ENCODE results near the gene OR5M8. TPM values are rescaled to one million over a fixed set of nuclear protein-coding genes. Genes with fewer than 3 reads are reported as not detected.

The OR5M8 gene
- total RNA-seq, 1 experiment from 2014 or later, result not detected

- Histone ChIP-seq H3K4me2 (no peak overlapping the region), H3K4me3 (no peak overlapping the region), H2AFZ (no peak overlapping the region), H3K4me1 (replicated peaks; ENCODE audit: insufficient read depth) (no peaks in the 10 kb centered on the region), H3K9me3 (ENCODE audit: insufficient read depth, low read depth) (no peaks in the 10 kb centered on the region), H3K36me3 (ENCODE audit: low read depth) (no peaks in the 10 kb centered on the region), H4K20me1 (ENCODE audit: insufficient read depth) (no peaks in the 10 kb centered on the region), H3K79me2 (ENCODE audit: low read depth) (no peaks in the 10 kb centered on the region), H3F3A (ENCODE audit: insufficient read depth, low read depth) (no peaks in the 10 kb centered on the region), H3K27ac (no peak overlapping the region), H3K27me3 (ENCODE audit: insufficient read depth, low read depth) (no peaks in the 10 kb centered on the region), H3K9me2 (ENCODE audit: insufficient read depth) (no peaks in the 10 kb centered on the region)
- intact Hi-C loops (cut with micrococcal nuclease; ENCODE audit: unreplicated experiment), result no loop called here
- TF ChIP-seq EZH2 (IDR thresholded peaks at IDR 0.05; ENCODE audit: low read depth) (no peak), CTCF (conservative IDR thresholded peaks at IDR 0.05) (no peak; the same call in 1 of the 2 replicates)
- no peak for DNase-seq
- ChIA-PET POLR2A (ENCODE audit: unreplicated experiment) (no interaction called here), CTCF (no interaction called here)
- no TSS peak for BruUV-seq (replicated peaks)
Measured at GRCh38 chr11:56522008-56522407, 30.8 kb upstream of the OR5M8 start.

- Histone ChIP-seq H3K27me3 (ENCODE audit: insufficient read depth, low read depth) (no peaks in the 10 kb centered on the region), H3K36me3 (ENCODE audit: low read depth) (no peaks in the 10 kb centered on the region), H3K4me3 (no peak overlapping the region), H4K20me1 (ENCODE audit: insufficient read depth) (no peaks in the 10 kb centered on the region), H3K4me2 (no peak overlapping the region), H3K79me2 (ENCODE audit: low read depth) (no peaks in the 10 kb centered on the region), H3K4me1 (replicated peaks; ENCODE audit: insufficient read depth) (no peaks in the 10 kb centered on the region), H3K9me3 (ENCODE audit: insufficient read depth, low read depth) (no peaks in the 10 kb centered on the region), H3K9me2 (ENCODE audit: insufficient read depth) (no peaks in the 10 kb centered on the region), H3K27ac (no peak overlapping the region), H3F3A (ENCODE audit: insufficient read depth, low read depth) (no peaks in the 10 kb centered on the region), H2AFZ (no peak overlapping the region)
- TF ChIP-seq CTCF (conservative IDR thresholded peaks at IDR 0.05) (no peak), EZH2 (IDR thresholded peaks at IDR 0.05; ENCODE audit: low read depth) (no peak)
- intact Hi-C loops (cut with micrococcal nuclease; ENCODE audit: unreplicated experiment), result no loop called here
- ChIA-PET POLR2A (ENCODE audit: unreplicated experiment) (no interaction called here), CTCF (no interaction called here)
- no peak for DNase-seq
- BruUV-seq (replicated peaks), result no TSS peak
Measured at GRCh38 chr11:56513280-56513679, 22.1 kb upstream of the OR5M8 start.

GRCh38 chr11:56509439-56509838 is 18.3 kb upstream of the OR5M8 start:
- Histone ChIP-seq H3K27me3 (ENCODE audit: insufficient read depth, low read depth) (no peaks in the 10 kb centered on the region), H3K4me2 (no peak overlapping the region), H3K9me2 (ENCODE audit: insufficient read depth) (no peaks in the 10 kb centered on the region), H3K27ac (no peak overlapping the region), H3F3A (ENCODE audit: insufficient read depth, low read depth) (no peaks in the 10 kb centered on the region), H3K4me1 (replicated peaks; ENCODE audit: insufficient read depth) (no peaks in the 10 kb centered on the region), H3K9me3 (ENCODE audit: insufficient read depth, low read depth) (no peaks in the 10 kb centered on the region), H4K20me1 (ENCODE audit: insufficient read depth) (no peaks in the 10 kb centered on the region; the same call in 1 of the 2 replicates), H3K36me3 (ENCODE audit: low read depth) (no peaks in the 10 kb centered on the region), H2AFZ (no peak overlapping the region), H3K79me2 (ENCODE audit: low read depth) (no peaks in the 10 kb centered on the region), H3K4me3 (no peak overlapping the region)
- ChIA-PET POLR2A (ENCODE audit: unreplicated experiment) (no interaction called here), CTCF (no interaction called here)
- BruUV-seq (replicated peaks), result no TSS peak
- intact Hi-C loops (cut with micrococcal nuclease; ENCODE audit: unreplicated experiment), result no loop called here
- TF ChIP-seq EZH2 (IDR thresholded peaks at IDR 0.05; ENCODE audit: low read depth) (no peak), CTCF (conservative IDR thresholded peaks at IDR 0.05) (no peak)
- DNase-seq, result no peak
